ENCODE data around the gene SMIM1.
"Not testable (repeated sequence)": the region's sequence is repeated elsewhere in the genome, so short reads cannot be mapped to it uniquely, and the experiment has no call there.

Gene SMIM1, protein sequence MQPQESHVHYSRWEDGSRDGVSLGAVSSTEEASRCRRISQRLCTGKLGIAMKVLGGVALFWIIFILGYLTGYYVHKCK

DNA sequence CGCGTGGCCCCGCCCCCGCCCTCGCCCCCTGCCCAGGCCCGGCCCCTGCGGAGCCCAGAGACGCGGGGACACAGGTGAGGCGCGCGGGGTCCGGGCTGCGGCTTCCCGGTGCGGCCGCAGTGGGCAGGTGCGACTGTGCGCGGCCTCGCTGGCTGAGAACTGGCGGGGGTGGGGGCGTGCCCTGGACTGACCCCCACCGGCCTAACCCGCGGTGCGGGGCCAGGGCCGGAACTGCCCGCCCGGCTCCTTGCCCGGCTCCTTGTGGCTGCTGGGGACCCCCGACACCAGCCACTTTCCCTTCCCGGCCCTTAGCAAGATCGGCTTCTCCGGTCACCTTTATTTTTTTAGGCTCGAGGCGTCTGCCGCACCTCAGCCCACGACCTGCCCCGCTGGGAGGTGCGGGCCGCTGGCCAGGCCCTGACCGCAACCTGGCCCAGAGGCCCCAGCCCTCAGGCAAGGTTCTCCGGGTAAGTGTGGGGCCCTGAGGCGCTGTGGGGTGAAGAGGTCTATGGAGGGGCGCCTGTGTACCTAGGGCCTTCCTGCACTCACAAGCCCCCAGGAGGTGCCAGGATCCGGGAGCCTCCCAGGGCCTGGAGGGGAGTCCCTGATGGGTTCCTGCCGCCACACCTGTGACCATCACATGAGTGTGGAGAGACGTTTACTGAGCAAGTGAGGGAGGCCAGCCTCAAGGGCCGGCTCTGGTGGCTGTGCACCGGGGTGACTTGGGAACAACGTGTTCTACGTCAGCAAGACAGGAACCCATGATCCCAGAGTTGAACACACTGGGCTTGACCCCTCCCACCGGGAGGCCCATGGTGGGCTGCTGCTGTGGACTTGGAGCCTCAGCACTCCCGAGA, at the start of gene SMIM1:
TSS of gene SMIM1 (plus strand) at position 35 of the 857 bp plus-strand sequence. CDS start 2,625 bp downstream, outside the sequence.
- DNase-seq (ENCODE audit: low read depth, low spot score) = no peak

DNA sequence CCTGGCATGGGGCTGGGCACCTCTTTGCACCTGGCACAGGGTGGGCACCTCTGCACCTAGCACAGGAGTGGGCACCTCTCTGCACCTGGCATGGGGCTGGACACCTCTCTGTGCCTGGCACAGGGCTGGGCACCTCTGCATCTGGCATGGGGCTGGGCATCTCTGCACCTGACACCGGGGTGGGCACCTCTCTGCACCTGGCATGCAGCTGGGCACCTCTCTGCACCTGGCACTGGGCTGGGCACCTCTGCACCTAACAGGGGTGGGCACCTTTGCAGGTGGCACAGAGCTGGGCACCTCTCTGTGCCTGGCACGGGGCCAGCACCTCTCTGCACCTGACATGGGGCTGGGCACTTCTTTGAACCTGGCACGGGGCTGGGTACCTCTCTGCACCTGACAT, 49.7 kb upstream of the SMIM1 start:
- no peak for DNase-seq (ENCODE audit: low read depth, low spot score)

DNA sequence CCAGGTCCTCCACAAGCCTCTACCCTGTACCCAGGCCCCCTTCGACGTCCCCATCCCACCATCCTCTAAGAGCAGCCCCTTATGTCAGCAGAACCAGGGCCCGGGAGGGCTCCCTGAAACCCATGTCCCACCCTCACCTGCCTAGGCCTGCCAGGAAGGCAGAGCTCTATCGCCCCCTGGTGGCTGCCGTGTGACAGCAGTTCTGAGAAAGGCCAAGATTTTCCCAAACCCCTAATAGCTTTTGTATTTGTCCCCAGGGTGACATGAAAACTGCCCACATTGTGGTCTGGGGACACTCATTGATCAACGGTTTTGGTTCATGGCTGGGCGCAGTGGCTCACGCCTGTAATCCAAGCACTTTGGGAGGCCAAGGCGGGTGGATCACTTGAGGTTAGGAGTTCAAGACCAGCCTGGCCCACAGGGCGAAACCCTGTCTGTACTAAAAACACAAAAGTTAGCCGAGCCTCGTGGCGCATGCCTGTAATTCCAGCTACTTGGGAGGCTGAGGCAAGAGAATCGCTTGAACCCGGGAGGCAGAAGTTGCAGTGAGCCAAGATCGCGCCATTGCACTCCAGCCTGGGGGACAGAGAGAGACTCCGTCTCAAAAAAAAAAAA, 48.0 kb upstream of the SMIM1 start:
- DNase-seq (ENCODE audit: low read depth, low spot score) = not testable (repeated sequence)

DNA sequence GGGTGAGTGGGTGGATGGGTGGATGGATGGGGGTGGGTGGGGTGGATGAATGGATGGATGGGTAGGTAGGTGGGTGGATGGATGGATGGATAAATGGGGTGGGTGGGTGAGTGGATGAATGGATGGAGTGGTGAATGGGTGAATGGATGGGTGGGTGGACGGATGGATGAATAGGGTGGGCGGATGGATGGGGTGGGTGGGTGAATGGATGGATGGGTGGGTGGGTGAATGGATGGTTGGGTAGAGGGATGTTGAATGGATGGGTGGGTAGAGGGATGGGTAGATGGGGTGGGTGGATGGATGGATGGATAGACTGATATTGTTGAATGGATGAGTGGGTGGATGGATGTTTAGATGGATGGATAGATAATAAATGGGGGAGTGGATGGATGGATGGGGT, 47.2 kb upstream of the SMIM1 start:
- no peak for DNase-seq (ENCODE audit: low read depth, low spot score)

DNA sequence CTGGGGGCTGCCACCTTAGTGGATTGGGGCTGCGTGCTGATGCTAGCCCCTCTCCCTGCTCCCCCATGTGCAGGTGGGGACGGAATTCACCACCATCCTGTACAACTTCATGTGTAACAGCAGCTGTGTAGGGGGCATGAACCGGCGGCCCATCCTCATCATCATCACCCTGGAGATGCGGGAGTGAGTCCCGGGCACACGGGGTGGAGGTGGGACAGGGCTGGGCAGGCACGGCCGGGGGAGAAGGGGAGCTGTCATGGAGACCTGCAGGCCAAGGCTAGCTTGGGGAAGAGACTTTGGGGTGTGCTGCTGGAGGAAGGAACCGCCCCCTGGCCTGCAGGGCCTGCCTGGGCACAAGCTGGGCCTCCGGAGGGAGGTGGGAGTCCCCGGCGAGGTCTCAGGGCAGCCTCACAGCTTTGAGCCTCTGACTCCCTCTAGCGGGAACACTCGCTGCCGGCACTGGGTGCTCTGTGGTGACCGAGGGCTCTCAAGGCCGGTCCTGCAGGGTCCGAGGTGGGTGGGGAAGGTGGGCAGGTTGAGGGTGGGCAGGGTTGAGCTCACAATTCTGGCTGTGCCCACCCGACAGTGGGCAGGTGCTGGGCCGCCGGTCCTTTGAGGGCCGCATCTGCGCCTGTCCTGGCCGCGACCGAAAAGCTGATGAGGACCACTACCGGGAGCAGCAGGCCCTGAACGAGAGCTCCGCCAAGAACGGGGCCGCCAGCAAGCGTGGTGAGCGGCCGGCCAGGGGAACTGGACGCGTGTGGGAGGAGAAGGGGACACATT, 45.3 kb upstream of the SMIM1 start:
- no peak for DNase-seq (ENCODE audit: low read depth, low spot score)

DNA sequence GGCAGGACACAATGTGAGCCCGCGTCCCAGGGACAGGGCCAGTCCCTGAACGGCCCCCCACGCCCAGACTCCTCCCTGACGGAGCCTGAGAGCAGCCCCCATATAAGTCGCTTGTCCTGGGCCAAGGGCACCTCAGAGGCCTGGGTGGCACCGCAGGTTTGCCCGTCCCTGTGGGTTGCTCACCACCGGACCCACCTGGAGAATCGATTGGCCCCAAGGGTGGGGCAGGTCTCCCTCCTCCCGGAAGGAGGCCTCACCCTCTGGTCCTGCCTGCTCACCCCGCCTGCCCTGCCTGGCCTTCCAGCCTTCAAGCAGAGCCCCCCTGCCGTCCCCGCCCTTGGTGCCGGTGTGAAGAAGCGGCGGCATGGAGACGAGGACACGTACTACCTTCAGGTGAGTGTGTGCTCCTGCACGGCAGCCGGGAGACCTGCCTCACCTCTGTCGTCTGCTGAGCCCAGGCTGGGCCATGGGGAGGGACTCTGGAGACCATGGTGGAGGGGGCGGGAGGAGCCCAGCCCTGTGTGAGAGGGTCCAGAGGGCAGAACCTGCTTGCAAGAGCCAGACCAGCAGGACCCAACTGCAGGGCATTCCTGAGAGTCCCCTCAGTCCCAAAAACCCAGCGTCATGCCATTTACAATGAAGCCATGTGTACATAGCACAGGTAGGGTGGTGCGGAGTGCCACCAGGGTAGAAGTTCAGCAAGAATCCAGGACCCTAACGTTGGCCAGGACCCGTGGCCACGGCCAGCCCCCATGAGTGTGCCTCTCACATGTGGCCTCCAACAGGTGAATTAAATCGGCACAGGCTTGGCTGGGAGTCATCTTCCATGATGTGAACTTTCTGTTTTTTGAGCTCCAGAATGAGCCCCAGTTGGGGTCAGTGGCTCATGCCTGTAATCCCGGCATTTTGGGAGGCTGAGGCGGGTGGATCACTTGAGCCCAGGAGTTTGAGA, 44.4 kb upstream of the SMIM1 start:
- DNase-seq (ENCODE audit: low read depth, low spot score) = no peak

DNA sequence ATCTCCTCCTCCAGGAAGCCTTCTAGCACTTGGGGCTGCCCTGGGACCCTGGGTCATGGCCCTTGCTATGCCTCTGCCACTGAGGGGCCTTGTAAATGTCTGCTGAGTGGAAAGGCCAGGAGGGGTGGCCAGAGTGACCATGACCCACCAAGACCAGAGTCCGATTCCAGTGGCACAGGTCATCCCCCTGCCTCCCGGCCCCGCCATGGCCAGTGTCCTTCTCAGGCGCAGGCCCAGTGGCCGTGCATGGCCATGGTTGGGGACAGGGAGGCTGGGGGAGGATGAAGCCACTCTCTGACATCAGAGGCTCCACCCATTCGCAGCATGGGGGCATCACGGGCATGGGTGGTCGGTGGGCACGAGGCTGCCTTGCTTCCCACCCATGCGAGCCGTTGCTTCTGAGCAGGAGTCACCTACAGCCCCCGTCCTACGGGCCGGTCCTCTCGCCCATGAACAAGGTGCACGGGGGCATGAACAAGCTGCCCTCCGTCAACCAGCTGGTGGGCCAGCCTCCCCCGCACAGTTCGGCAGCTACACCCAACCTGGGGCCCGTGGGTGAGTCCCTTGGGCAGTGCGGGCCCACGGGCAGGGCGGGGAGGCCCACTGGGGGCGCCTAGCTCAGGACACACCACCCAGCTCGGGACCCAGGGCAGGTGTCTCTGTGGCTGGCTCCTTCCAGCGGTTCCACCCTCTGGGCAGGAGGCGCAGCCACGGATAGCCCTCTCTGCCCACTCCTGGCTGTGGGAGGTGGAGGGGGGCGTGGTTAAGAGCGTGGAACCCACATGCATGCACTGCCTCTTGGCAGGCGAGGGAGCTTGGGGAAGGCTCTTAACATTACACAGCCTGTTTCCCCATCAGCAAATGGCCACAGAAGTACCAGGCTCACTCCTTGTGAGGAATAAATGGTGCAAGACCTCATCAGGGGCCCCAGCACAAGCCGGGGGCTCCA, 42.7 kb upstream of the SMIM1 start:
- DNase-seq (ENCODE audit: low read depth, low spot score) = no peak

DNA sequence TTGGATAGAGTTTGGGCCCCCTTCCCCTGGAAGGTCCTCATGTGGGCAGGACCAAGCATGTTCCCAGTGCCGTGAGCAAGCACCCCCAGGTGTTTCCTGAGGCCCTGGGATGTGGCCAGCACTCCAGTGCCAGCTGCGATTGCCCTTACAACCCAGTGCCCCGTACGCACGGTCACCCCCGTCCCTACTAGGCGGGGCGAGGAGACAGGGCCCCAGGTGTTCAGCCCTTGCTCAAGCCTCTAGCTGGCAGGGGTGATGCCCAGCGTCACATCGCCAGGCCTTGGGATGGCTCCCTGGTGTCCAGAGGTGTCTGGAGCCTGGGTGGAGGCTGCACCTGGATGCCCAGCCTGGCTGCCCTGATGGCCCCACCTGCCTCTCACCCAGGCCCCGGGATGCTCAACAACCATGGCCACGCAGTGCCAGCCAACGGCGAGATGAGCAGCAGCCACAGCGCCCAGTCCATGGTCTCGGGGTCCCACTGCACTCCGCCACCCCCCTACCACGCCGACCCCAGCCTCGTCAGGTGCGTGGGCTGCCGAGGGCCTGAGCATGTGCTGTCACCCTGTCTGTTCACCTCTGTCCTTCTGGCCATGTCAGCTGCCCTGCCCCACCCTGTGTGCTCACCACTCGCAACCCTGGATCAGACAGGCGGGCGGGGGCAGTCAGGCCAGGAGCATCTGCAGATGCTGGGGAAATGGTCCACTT, 41.9 kb upstream of the SMIM1 start:
- DNase-seq (ENCODE audit: low read depth, low spot score) = no peak

DNA sequence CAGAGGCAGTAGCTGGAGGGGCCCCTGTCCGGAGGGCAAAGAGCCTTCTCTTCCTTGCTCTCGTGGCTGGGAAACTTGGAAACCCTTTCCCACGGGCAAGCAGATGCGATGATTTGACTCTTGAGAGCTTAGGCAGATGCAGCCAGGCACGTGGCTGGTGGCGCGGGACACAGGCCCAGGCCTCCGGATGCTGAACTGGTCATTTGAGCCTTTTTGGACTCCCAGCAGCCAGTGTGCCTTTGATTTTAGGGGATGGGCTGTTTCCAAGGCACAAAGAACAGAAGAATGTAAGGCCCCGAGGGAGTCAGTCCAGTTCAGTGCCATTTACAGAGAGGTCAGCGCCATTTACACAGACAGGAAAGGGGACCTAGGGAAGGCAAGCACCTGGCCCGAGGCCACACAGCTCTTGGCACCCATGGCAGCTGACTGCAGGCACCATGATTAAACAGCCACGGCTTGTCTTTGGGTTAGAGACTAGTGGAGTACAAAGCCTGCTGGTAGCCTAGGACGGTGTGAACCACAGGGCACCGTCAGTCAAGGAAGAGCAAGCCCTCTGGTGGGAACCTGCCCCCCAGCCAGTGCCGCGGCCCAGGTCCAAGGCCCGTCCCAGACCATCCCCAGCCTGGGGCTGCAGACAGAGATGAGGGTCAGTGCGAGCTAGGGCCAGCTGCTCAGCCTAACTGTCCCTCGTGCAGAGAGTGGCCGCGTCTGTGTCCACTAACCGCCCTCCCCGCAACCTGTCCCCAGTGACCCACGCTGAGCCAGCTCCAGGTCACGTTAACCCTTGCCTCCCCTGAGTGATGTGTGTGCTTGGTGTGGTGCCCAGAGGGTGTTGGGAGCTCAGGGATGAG, 40.7 kb upstream of the SMIM1 start:
- no peak for DNase-seq (ENCODE audit: low read depth, low spot score)

DNA sequence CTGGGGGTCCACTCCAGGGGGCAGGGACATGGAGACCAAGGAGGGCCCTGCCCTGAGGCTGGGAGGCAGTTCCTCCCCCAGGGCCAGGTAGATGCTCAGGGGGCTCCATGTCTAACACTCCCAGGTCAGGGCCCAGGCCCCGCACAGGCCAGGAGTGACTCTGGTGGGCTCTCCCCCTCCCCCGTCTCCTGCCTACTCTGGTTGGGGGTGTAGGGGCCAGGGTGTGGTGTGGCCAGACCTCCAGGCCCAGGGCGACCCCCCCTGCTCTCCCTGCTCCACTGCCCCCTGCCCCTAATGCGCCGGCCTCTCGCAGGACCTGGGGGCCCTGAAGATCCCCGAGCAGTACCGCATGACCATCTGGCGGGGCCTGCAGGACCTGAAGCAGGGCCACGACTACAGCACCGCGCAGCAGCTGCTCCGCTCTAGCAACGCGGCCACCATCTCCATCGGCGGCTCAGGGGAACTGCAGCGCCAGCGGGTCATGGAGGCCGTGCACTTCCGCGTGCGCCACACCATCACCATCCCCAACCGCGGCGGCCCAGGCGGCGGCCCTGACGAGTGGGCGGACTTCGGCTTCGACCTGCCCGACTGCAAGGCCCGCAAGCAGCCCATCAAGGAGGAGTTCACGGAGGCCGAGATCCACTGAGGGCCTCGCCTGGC, 40.0 kb upstream of the SMIM1 start:
- DNase-seq (ENCODE audit: low read depth, low spot score) = no peak

DNA sequence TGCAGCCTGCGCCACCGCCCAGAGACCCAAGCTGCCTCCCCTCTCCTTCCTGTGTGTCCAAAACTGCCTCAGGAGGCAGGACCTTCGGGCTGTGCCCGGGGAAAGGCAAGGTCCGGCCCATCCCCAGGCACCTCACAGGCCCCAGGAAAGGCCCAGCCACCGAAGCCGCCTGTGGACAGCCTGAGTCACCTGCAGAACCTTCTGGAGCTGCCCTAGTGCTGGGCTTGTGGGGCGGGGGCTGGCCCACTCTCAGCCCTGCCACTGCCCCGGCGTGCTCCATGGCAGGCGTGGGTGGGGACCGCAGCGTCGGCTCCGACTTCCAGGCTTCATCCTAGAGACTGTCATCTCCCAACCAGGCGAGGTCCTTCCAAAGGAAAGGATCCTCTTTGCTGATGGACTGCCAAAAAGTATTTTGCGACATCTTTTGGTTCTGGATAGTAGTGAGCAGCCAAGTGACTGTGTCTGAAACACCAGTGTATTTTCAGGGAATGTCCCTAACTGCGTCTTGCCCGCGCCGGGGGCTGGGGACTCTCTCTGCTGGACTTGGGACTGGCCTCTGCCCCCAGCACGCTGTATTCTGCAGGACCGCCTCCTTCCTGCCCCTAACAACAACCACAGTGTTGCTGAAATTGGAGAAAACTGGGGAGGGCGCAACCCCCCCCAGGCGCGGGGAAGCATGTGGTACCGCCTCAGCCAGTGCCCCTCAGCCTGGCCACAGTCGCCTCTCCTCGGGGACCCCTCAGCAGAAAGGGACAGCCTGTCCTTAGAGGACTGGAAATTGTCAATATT, 39.3 kb upstream of the SMIM1 start:
- DNase-seq (ENCODE audit: low read depth, low spot score) = no peak

DNA sequence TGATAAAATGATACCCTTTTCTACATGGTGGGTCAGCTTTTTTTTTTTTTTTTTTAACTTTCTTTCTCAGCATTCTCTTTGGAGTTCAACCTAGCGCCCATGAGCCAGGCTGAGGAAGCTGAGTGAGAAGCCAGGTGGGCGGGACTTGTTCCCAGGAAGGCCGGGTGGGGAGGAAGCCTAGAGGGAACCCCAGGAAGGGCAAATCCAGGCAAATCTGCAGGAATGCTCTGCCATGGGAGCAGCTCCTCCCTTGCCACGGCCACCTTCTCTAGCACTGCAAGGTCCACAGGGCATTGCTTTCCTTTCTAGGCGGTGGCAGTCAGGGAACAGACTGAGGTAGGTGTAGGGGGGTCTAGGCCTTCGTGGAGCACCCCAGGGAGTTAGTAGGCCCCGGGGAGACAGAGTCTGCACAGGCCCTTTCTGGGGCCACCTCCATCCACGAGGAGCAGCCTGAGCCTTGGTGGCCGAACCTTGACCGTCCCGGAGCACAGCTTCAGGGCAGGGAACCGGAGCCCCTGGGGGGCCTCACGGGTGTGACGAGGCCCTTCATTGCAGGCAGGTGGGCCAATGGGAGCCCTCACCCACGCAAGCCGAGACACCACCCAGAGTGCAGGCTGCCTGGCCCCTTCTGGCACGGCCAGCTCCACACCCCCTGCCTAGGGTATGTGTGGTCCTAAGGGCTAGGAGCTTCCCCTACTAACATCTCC, 38.5 kb upstream of the SMIM1 start:
- no peak for DNase-seq (ENCODE audit: low read depth, low spot score)

DNA sequence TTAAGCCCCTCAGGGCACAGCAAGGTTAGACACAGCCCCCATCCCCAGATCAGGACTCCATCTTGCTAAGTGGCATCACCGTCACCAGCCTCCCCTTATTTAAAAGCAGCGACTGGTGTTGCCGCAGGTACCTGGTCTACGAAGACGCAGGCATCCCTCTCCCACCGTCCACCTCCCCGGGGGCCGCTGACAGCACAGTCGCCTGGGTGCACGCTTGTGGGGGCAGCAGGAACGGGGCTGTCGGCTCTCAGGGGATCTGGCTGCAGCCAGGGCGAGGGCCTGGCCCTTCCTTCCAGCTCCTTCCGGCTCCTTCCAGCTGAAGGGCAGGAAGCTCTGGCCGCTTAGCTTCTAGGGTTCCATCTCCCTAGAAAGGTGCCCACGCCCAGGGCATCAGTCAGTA, 37.9 kb upstream of the SMIM1 start:
- no peak for DNase-seq (ENCODE audit: low read depth, low spot score)

DNA sequence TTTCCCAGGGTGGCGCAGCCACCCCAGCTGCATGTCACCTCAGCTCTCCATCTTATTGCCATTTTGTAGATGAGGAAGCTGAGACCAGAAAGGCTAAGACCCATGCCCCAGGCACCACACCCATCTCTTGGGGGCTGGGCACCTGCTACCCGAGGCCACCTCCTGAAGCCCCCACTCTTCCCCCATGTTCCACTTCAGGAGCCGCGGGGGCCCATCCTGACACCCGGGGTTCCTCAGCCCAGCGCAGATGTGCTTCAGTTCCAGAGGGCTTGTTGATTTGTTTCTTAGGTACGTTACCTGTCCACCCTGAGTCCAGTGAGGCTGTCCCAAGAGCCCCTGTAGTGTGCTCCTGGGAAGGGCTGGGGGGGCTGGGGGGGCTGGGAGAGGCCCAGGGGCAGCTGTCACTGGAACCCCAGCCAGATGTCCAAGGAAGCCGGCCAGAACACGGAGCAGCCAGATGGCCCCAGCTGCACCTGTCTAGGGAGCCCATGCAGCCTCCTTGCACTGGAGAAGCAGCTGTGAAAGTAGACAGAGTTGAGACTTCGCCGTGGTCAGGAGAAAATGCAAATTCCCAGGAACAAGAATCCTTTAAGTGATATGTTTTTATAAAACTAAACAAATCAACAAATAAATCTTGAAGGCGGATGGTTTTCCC, 37.4 kb upstream of the SMIM1 start:
- no peak for DNase-seq (ENCODE audit: low read depth, low spot score)

DNA sequence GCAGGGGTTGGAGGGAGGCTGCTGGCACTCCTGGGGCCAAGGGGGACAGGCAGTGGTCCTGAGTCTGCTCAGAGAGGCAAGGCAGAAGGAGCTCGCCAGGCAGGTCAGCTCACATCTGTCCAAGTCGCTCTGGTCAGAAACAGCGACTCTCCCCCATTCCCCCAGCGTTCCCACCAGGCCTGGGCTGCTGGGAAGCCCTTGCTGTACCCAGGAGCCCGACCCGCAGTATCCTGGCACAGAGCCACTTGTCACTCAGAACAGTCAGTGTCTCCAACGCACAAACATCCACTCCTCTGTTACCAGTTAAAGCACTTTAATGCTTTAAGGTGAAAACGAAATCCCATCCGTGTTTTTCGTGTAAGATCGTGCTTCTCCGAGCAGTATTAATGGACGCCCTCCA, 36.9 kb upstream of the SMIM1 start:
- DNase-seq (ENCODE audit: low read depth, low spot score) = no peak

DNA sequence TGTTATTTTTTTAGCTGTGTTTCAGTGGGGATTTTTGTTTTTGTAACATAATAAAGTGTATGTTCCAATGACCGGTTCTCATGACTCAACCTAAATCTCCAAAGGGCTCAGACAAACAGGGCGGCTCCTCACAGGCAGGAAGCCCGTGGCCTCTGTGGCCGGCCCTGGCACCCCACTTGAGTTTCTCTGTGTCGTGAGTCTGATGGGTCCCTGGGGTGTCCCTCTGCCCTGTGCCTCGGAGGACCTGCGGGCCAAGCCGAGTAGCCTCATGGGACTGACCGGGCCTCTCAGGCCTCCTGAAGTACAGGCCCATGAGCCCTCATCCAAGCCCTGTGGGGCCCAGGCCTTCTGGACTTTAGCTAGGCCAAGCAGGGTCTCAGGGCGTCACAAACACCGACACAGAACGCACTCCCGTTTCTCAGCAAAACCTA, 36.4 kb upstream of the SMIM1 start:
- DNase-seq (ENCODE audit: low read depth, low spot score) = no peak

Measured in iPS DF 19.7 (cell line).